ENCODE measurements around the gene ZNF483.

- TF ChIP-seq, protein P1, sequence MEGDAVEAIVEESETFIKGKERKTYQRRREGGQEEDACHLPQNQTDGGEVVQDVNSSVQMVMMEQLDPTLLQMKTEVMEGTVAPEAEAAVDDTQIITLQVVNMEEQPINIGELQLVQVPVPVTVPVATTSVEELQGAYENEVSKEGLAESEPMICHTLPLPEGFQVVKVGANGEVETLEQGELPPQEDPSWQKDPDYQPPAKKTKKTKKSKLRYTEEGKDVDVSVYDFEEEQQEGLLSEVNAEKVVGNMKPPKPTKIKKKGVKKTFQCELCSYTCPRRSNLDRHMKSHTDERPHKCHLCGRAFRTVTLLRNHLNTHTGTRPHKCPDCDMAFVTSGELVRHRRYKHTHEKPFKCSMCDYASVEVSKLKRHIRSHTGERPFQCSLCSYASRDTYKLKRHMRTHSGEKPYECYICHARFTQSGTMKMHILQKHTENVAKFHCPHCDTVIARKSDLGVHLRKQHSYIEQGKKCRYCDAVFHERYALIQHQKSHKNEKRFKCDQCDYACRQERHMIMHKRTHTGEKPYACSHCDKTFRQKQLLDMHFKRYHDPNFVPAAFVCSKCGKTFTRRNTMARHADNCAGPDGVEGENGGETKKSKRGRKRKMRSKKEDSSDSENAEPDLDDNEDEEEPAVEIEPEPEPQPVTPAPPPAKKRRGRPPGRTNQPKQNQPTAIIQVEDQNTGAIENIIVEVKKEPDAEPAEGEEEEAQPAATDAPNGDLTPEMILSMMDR (IDR thresholded peaks at IDR 0.05): no peak
- no peak for TF ChIP-seq POLR2A (IDR thresholded peaks at IDR 0.05)
Measured at GRCh38 chr9:111548623-111549022, 23.6 kb downstream of the ZNF483 start.

Measured in esophagus squamous epithelium (tissue), 4 donors.